Esophagus (tissue), 2 donors: ENCODE data around the gene GPR31. TPM values are rescaled to one million over a fixed set of nuclear protein-coding genes. Genes with fewer than 3 reads are reported as not detected.

Experiments
- H3K27ac ChIP-seq, 2 donors: one replicate each; pipeline ENCODE4 v1.5.1; 2013; ENCODE audit warnings: low read depth in 2 of 2, mild to moderate bottlenecking in 2 of 2, inconsistent platforms in 1 of 2, low read length in 1 of 2, moderate library complexity in 1 of 2
- H3K27me3 ChIP-seq, 2 donors: one replicate each; pipeline ENCODE4 v1.6.1; 2013; ENCODE audit warnings: low read length in 2 of 2, control low read depth in 1 of 2, mild to moderate bottlenecking in 1 of 2; ENCODE audit not compliant: insufficient read depth in 2 of 2, control insufficient read depth in 1 of 2
- H3K36me3 ChIP-seq, 2 donors: one replicate each; pipeline ENCODE4 v1.6.1; 2013; ENCODE audit warnings: low read length in 1 of 2; ENCODE audit not compliant: control insufficient read depth in 2 of 2, insufficient read depth in 2 of 2
- H3K4me1 ChIP-seq, 2 donors: one replicate each; pipeline ENCODE4 v1.6.1; 2013; ENCODE audit warnings: low read length in 1 of 2; ENCODE audit not compliant: control insufficient read depth in 2 of 2, insufficient read depth in 2 of 2
- H3K4me3 ChIP-seq, 2 donors: one replicate each; pipeline ENCODE4 v1.5.1; 2013; ENCODE audit warnings: low read length in 2 of 2, mild to moderate bottlenecking in 2 of 2, low read depth in 1 of 2, moderate library complexity in 1 of 2
- H3K9me3 ChIP-seq, 2 donors: one replicate each; pipeline ENCODE4 v1.6.1; 2013; ENCODE audit warnings: mild to moderate bottlenecking in 2 of 2, low read depth in 1 of 2, low read length in 1 of 2, moderate library complexity in 1 of 2; ENCODE audit not compliant: control insufficient read depth in 2 of 2, insufficient read depth in 1 of 2
- WGBS, 2 donors: extraction: QIAGEN DNeasy Blood & Tissue Kit; methylation state at CpG; one replicate each; pipeline ENCODE4 v1.1.7; 2013; 5-methylcytosine and 5-hydroxymethylcytosine counted together
- polyA plus RNA-seq, 2 donors: library from polyadenylated mRNA; stranded (reverse); fragments of 200-250 nt; gene quantifications; one replicate each; pipeline ENCODE4 v1.2.3, GENCODE V29; 2013
- donor health status: healthy with polysubstance abuse.
- donor health status: Bipolar disorder and iron deficiency.

Gene GPR31
- polyA plus RNA-seq, 2 donors = not detected

GRCh38 chr6:167106406-167106805 lies 51.4 kb downstream of the GPR31 start:
- 59 to 67% methylated on average over 1 of the region's 1 CpG for WGBS, 2 donors
- no peaks in the 10 kb centered on the region for H3K36me3 ChIP-seq
- peaks cover 0 to 2% of the 10 kb centered on the region in 2 donors for H3K4me1 ChIP-seq
- no peak overlapping the region for H3K27ac ChIP-seq
- H3K27me3 ChIP-seq = no peaks in the 10 kb centered on the region
- H3K4me3 ChIP-seq = no peak overlapping the region
- no peaks in the 10 kb centered on the region for H3K9me3 ChIP-seq

Other genes starting within 250 kb of the GPR31 start
- 10 to 100 TPM; 19.7 to 26.8 TPM for gene RNASET2, start 201.4 kb downstream of the GPR31 start, polyA plus RNA-seq
- 1 to 10 TPM; 6.1 to 6.9 TPM for gene CEP43, start 158.6 kb downstream of the GPR31 start, polyA plus RNA-seq
- gene CCR6, start 34.9 kb downstream of the GPR31 start, polyA plus RNA-seq = under 1 TPM in 1 of 2 donors, not detected in 1; 0.27 TPM
- 1 to 10 TPM; 3.6 to 4.7 TPM for gene UNC93A, start 133.3 kb upstream of the GPR31 start, polyA plus RNA-seq
- gene TTLL2, start 167.1 kb upstream of the GPR31 start, polyA plus RNA-seq = not detected